HG03097 (cell line): ENCODE data around the gene TOP2A.
A peak's percentile ranks its signal among the peaks of the same experiment; 100 is the strongest.

Source experiments
- ATAC-seq: cut with Tn5 transposase; IDR thresholded peaks from one replicate; pipeline ENCODE4 v1.9.1; 2021; ENCODE audit not compliant: unreplicated experiment, low FRiP score

The TOP2A gene, protein sequence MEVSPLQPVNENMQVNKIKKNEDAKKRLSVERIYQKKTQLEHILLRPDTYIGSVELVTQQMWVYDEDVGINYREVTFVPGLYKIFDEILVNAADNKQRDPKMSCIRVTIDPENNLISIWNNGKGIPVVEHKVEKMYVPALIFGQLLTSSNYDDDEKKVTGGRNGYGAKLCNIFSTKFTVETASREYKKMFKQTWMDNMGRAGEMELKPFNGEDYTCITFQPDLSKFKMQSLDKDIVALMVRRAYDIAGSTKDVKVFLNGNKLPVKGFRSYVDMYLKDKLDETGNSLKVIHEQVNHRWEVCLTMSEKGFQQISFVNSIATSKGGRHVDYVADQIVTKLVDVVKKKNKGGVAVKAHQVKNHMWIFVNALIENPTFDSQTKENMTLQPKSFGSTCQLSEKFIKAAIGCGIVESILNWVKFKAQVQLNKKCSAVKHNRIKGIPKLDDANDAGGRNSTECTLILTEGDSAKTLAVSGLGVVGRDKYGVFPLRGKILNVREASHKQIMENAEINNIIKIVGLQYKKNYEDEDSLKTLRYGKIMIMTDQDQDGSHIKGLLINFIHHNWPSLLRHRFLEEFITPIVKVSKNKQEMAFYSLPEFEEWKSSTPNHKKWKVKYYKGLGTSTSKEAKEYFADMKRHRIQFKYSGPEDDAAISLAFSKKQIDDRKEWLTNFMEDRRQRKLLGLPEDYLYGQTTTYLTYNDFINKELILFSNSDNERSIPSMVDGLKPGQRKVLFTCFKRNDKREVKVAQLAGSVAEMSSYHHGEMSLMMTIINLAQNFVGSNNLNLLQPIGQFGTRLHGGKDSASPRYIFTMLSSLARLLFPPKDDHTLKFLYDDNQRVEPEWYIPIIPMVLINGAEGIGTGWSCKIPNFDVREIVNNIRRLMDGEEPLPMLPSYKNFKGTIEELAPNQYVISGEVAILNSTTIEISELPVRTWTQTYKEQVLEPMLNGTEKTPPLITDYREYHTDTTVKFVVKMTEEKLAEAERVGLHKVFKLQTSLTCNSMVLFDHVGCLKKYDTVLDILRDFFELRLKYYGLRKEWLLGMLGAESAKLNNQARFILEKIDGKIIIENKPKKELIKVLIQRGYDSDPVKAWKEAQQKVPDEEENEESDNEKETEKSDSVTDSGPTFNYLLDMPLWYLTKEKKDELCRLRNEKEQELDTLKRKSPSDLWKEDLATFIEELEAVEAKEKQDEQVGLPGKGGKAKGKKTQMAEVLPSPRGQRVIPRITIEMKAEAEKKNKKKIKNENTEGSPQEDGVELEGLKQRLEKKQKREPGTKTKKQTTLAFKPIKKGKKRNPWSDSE (N-terminal part only)

DNA sequence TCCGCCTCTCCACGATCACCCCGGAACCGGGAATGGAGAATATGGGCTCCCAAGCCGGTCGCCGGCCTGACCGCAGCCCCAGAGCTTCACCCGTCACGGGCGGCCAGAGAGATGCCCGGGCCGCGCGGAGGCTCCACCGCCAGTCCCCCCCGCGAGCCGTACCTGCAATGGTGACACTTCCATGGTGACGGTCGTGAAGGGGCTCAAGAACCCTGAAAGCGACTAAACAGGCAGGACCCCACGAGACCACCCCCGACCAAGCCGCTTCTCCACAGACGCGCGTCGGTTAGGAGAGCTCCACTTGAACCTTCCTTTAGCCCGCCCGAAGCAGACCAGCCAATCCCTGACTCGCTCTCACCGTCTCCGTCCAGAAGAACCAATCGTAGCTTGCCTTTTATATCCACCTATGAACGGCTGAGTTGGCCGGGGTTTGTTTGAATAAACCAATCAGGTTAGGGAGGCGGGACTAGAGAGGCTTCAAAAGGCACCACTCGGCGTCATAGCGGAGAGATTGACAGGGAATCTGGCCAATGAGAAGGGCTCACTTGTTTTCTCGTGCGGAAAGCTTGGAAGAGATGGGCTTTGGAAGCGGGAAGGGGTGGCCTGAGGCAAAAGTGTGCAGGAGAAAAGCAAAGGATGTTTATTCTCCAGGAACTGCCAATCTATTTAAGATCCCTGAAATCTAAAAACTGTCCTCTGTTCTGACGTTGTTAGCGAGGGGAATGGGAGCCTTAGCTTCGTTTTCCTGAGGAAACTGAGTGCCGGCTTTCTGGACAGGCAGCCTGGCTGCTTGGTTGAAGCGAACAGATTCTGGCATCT lies at the start of gene TOP2A:
Gene TOP2A, minus strand, starts transcription at position 288 of the 819 bp plus-strand sequence. Its CDS starts 105 bp downstream, at position 183.
- peak; percentile 92 for ATAC-seq

DNA sequence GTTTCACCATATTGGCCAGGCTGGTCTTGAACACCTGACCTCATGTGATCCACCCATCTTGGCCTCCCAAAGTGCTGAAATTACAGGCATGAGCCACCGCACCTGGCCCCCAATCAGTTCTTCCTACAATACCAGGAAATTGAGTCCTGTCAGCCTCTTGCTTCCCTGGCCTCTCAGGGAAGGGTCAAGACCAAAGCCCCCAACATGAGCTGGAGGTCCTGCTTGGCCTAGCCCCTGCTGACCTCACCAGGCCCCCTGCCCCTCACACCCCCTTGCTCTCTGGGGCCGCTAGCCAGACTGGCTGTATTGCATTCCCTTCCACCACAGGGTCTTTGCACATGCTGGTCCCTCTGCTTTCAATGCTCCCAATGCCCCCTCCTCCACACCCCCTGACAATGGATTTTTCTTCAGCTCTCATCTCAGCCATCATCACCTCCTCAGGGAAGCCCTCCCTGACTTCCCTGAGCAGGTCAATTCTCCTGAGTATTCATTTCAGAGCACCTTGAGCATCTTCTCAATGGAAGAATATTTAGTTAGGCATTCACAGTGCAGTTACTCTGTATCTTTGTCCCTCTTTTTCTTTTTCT lies 49.7 kb upstream of the TOP2A start:
- no peak for ATAC-seq

DNA sequence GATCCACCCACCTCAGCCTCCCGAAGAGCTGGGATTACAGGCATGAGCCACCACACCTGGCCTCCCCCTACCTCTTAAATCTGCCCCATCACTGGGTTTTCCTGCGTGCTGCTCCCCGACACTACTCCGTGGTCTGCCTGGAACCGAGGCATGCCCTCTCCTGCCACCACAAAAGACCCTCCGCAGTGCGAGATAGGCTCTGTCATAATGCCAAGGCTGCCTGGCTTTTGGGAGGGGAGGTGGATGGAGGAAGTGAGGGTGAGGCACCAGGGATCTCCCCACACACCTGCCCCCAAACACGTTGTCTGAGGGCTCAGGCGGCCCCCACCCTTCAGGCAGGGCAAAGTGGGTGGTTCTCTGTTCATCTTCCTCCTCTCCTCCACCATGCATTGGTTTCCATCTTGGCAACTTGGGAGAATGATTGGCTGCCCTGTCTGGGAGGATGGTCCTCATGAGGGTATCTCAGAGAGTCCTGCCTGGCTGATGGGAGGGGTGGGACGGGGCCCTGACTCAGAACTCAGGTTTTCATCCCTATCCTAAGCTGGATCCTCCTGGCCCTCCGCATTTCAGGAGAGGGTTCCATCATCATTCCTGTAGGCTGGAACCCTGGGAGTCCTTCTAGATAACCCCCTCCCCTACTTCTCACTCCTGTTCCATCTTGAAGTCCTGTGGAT lies 48.7 kb upstream of the TOP2A start:
- ATAC-seq: no peak

DNA sequence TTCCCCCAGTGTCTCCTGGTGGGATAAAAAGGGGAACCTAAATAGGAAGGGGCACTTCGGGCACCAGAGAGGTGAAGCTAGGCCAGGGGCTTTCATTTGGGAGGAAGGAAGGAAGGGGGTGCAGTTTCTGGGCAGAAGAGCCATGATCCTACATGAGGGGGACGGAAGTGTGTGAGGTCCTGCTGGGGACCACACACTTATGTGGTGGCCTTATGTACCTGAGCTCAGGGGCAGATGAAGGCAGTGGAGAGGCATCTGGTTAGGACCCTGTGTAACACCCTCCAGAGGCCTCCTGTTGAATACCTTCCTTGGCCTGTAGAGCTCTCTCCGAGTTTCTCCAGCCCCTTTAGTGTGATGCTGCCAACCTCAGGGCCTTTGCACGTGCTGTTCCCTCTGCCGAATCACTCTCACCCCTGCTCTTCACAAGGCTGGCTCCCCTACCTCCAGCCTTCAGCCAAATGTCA lies 46.7 kb upstream of the TOP2A start:
- no peak for ATAC-seq

DNA sequence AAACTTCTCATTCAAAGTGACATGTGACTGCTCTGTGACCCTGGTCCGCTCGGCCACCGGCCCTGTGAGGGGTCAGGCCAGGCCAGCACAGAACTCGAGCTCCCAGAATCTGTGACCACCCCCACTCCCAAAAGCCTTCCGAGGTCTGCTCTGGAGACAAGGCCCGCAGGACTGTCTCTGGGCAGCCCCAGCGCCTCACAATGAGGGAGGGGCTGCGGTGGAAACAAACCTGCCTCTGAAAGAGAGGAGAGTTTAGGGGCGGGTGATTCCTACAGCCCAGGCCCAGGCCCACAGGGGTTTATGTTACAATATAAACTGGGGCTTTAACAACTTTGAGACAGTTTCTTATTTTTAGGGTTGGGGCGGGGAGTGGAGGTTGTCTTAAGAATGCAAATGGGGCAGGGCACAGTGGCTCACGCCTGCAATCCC lies 45.4 kb upstream of the TOP2A start:
- ATAC-seq: no peak

DNA sequence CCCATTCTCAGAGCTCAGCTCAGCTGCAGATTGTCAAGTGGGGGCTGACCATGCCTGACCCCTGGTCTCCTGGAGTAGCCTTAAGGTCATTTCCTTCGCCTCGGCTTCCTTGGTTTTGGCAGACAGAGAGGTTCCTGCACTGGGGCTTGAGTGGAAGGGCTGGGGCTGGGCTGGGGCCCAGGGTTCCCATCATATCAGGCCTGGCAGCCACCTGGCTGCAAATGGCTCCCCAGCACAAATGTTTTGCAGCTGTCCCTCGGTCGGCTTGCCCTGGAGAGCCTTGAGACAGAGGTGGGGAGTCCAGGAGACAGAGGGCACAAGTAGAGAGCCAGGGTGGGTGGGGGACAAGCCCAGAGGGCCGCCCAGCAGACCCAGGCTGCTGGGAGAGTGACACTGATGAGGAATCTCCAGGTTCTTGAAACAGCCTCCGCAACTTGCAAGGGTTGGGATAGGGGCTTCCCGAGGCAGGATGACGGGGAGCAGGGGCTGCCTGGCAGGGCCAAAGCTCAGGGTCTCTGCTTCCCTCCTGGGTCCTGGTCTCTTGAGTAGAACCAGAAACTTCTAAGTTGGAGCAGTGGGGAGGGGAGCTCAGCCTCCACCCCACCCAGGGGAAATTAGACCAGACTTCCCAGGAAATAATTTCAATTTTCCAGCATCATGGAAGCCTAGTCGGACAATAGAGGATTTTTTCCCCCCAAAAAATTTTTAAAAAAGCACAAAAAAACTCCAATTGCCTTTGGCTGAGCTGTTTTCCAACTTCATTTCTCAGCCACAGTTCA lies 44.8 kb upstream of the TOP2A start:
- ATAC-seq: no peak

DNA sequence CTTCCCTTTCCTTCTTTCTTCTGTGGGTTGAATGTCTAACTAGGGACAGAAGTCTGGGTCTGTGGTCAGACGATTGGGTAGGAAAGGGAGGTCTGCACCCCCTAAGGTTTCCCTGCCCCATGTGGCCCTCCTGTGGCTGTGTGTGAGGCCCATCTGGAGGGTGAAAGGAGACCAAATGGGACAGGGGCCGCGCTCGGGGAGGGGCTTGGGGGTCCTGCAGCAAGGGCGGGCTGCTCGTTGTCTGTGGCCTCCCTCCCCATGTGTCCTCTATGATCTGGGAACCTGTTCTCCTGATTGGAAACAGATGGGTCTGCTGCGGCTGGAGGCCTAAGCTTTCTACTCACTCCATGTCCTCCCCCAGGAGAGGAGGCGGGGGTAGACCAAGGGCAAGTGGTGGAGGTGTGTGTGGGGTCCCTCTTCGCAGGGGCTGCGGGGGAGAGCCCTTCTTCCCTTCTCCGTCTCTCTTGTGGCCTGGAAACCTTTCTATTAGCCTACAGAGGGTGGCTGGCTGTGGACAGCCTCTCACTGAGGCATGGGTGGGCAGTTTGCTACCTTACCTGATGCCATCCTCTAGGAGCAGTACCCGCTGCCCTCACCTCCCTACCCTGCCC lies 44.1 kb upstream of the TOP2A start:
- no peak for ATAC-seq

DNA sequence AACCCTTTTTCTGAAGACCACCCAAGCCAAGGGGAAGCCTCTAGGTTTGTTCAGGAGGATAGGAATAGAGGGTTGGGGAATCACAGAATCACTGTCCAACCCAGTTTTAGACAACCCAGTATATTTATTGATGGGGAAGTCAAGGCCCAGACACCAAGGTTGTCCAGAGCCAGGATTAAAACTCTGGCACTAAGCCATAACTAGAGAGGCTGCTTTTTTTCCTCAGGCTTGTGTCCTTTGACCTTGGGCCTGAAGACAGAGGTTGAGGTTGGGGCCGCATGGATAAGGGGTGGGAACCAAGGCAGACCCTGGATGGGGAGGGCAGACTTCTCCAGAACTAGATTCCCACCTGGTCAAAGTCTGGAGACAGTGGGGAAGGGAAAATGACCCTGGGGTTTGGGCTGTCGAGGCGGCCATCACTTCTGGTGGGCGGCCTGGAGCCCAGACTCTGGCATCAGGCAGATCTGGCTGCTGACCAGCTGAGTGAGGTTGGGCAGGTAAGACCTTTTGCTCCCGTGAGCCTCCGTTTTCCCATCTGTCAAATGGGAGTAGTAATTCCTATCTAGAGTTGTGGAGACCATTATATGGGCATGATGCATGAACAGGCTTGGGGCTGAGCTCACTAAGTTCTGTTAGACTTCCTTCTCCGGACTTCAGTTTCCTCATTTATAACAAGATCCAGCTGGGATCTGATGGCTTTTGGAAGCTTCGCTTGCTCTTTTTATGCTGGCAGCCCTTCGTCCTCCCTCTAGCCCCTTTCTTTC lies 43.5 kb upstream of the TOP2A start:
- ATAC-seq: no peak

DNA sequence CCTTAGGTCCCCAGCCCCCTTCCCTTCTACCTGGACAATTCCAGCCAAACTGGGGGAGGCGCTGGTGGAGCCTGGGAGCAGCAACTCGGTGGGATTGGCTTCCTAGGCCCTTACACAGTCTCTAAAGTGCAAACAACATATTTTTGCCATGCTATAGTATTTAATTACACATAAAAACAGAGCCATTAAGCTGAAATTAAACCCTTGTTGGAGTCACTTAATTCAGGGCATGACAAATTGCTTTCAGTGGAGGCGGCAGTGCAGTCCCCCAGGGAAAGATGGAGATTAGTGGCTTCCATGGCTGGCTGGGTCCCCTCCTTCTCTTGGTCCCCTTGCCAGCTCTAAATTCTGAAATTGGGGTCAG lies 42.9 kb upstream of the TOP2A start:
- ATAC-seq: no peak

DNA sequence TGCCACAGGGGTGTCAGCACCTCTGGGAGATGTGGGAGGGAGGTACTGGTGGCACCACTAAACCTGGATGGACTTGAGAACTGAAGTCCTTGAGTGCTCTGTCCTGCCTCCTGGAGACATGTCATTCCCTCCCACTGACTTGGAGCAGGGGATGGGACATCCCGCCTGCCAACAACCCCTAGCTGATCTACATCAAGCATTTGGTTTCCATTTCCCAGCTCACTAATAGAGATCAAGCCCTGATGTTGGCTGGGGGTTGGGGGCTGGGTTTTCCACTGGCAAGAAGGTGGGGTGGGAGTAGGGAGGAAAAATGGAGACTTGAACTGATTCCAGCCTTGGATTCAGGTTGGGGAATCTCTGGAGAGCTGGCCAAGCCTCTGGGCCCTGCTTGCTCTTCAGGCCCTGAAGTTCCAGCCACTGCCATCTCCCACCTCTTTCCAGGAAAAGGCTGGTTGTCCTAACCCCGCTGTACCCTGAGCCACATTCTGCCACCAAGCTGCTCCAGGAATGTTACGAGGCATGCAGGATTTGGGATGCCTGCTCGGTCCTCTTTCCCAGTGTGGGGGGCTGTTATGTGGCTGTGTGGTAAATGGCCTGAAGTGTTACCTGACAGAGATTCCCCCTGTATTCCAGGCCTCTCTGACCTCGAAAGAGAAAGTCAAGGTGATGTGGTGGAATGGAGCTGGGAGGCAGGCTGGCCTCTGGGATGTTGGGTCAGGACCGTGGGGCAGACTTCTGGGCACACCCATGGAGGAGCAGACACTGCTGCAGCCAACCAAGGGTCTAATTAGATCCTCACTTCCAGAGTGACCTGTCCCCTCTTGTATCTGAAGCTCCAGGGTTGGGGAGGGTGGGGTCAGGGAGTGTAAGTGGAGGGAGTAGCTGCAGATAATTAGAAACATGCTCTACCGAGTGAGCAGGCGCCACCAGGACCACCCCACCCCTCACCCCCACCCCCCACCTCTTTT lies 42.2 kb upstream of the TOP2A start:
- ATAC-seq: no peak

DNA sequence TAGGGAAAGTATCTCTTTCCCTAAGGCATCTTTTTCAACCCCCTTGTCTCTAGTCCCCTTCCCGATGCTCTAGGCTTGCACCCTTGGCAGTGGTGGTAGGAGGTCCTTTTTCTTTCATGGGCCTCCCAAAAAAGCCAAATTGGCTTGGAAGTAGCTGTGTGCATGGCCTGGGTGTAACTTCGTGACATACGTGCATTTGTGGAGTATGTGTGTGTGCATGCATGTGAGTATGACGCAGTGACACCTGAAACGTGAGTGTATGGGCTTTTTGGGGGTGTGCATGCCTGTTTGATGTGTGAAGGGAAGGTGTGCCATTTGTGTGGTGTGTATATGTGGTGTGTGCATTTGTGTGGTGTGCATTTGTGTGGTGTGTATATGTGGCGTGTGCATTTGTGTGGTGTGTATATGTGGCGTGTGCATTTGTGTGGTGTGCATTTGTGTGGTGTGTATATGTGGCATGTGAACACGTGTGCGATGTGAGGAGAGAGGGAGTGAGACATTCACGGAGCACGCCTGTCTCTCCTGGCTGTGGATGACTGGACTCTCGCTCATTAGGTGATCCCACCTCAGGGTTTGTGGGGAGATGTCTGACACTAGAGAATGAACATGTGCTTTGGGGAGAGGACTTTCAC lies 41.3 kb upstream of the TOP2A start:
- ATAC-seq: no peak

DNA sequence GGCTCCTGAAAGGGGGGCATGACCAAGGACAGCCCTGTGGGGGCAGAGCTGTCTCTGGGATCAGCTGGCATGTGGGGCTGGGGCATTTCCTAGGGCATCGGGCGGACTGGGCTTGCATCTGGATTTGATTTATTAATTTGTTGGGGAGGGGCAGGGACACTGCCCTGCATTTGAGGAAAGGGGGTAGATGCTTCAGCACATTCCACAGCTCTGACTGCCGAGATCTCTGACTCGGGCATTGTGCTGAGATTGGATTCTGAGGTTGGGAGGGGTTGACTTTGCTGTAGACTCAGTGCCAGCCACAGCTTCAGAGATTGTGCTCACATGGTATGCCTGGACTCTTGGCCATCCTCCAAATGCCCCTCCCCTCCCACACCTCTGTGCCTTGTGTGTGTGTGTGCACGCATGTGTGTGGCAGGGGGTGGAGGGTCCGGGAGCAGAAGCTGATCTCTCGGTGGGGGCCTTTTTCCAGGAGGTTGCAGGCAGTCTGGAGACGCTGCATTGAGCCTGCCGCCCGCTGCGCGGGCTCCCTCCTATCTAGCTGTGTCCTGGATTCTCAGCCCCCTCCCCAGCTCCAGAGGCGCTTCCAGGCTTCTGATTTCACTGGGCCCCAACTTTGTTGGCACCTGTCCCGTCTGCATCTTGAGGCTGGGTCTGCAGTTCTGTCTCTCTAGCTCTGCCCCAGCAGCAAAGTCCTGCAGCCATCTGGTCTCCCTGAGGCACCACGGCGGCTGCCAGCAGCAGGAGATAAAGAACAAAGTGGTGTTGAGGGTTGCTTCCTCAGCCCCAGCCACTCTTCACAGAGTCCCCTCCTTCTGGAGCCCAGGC lies 40.5 kb upstream of the TOP2A start:
- ATAC-seq: no peak

DNA sequence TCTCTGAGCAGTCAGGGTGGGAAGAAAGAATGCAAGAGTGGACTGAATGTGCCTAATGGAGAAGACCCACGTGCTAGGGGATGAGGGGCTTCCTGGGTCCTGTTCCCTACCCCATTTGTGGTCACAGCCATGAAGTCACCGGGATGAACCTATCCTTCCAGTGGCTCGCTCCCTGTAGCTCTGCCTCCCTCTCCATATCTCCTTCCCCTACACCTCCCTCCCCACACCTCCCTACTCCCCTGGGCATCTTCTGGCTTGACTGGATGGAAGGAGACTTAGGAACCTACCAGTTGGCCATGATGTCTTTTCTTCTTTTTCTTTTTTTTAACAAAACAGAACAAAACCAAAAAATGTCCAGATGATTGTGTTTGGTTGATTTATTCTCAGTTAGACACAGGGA lies 39.7 kb upstream of the TOP2A start:
- no peak for ATAC-seq

DNA sequence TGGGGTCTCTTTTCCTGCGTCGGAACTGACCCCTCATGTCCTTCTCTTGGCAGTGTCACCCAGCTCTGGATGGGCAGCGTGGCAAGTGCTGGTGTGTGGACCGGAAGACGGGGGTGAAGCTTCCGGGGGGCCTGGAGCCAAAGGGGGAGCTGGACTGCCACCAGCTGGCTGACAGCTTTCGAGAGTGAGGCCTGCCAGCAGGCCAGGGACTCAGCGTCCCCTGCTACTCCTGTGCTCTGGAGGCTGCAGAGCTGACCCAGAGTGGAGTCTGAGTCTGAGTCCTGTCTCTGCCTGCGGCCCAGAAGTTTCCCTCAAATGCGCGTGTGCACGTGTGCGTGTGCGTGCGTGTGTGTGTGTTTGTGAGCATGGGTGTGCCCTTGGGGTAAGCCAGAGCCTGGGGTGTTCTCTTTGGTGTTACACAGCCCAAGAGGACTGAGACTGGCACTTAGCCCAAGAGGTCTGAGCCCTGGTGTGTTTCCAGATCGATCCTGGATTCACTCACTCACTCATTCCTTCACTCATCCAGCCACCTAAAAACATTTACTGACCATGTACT lies 38.8 kb upstream of the TOP2A start:
- no peak for ATAC-seq
